Fibroblast of upper back skin (primary cell): ENCODE measurements around the gene FAM204A.

ENCODE experiments used
- DNase-seq: peaks from one replicate; pipeline ENCODE4 v3.0.0-alpha.2; 2013

The FAM204A gene

GRCh38 chr10:118277871-118278270 lies 64.3 kb downstream of the FAM204A start:
- DNase-seq = no peak

- no peak for DNase-seq
Measured at GRCh38 chr10:118276727-118277126, 65.4 kb downstream of the FAM204A start.

- DNase-seq = peak; percentile 3
Measured at GRCh38 chr10:118276204-118276603, 65.9 kb downstream of the FAM204A start.

GRCh38 chr10:118273662-118274061 lies 68.5 kb downstream of the FAM204A start:
- DNase-seq = no peak

GRCh38 chr10:118272767-118273166 lies 69.4 kb downstream of the FAM204A start:
- no peak for DNase-seq

GRCh38 chr10:118272149-118272721 lies 69.9 kb downstream of the FAM204A start:
- DNase-seq = peak; percentile 35

GRCh38 chr10:118271671-118272070 lies 70.5 kb downstream of the FAM204A start:
- no peak for DNase-seq

- no peak for DNase-seq
Measured at GRCh38 chr10:118266098-118266748, 75.9 kb downstream of the FAM204A start.

GRCh38 chr10:118264838-118265470 lies 77.2 kb downstream of the FAM204A start:
- DNase-seq = no peak

- no peak for DNase-seq
Measured at GRCh38 chr10:118264252-118264651, 77.9 kb downstream of the FAM204A start.

GRCh38 chr10:118262538-118262937 lies 79.6 kb downstream of the FAM204A start:
- DNase-seq = no peak

GRCh38 chr10:118259288-118259906 lies 82.7 kb downstream of the FAM204A start:
- DNase-seq = peak; percentile 38

GRCh38 chr10:118258285-118258684 lies 83.8 kb downstream of the FAM204A start:
- no peak for DNase-seq

GRCh38 chr10:118256825-118257570 lies 85.1 kb downstream of the FAM204A start:
- DNase-seq = no peak

- DNase-seq = no peak
Measured at GRCh38 chr10:118256209-118256608, 85.9 kb downstream of the FAM204A start.

GRCh38 chr10:118255355-118255754 lies 86.8 kb downstream of the FAM204A start:
- DNase-seq = no peak

GRCh38 chr10:118254654-118255053 lies 87.5 kb downstream of the FAM204A start:
- no peak for DNase-seq

GRCh38 chr10:118253397-118253796 lies 88.7 kb downstream of the FAM204A start:
- no peak for DNase-seq

GRCh38 chr10:118251791-118252190 lies 90.3 kb downstream of the FAM204A start:
- DNase-seq = peak; percentile 12

- DNase-seq = no peak
Measured at GRCh38 chr10:118249714-118250113, 92.4 kb downstream of the FAM204A start.
